ENCODE measurements around the gene TMEM51. TPM values are rescaled to one million over a fixed set of nuclear protein-coding genes. Genes with fewer than 3 reads are reported as not detected.

Gene TMEM51
- total RNA-seq, 1 donor from 2014 or later: 6.9 TPM

- H3K9ac ChIP-seq (ENCODE audit: low read length): no peak overlapping the region
- no peak for DNase-seq (ENCODE audit: low read depth)
- Mint-ChIP-seq H3K4me1 (ENCODE audit: low read depth, unreplicated experiment) (no peaks in the 10 kb centered on the region), H3K27ac (ENCODE audit: unreplicated experiment) (no peak overlapping the region), H3K9me3 (ENCODE audit: unreplicated experiment) (no peaks in the 10 kb centered on the region), H3K4me3 (ENCODE audit: unreplicated experiment) (no peak overlapping the region), H3K36me3 (ENCODE audit: low read depth, unreplicated experiment) (no peaks in the 10 kb centered on the region), H3K27me3 (ENCODE audit: low read depth, unreplicated experiment) (peaks cover 40% of the 10 kb centered on the region)
- TF ChIP-seq CTCF (IDR thresholded peaks at IDR 0.05; ENCODE audit: insufficient read depth, low read depth, low read length) (no peak), EZH2 (IDR thresholded peaks at IDR 0.05; ENCODE audit: insufficient read depth, low read length) (no peak)
- H4K20me1 ChIP-seq (ENCODE audit: insufficient read depth, low read length): no peaks in the 10 kb centered on the region
- FAIRE-seq: no peak
- no peak overlapping the region for H3K4me2 ChIP-seq (ENCODE audit: low read length)
- no peak overlapping the region for H3K4me3 ChIP-seq (ENCODE audit: insufficient read depth, low read depth, low read length)
- H3K9me3 ChIP-seq (ENCODE audit: insufficient read depth, low read depth, low read length): no peaks in the 10 kb centered on the region
- no peaks in the 10 kb centered on the region for H3K79me2 ChIP-seq (ENCODE audit: insufficient read depth, low read length)
- H3K4me1 ChIP-seq (ENCODE audit: insufficient read depth, low read length): no peaks in the 10 kb centered on the region
- H3K27ac ChIP-seq (ENCODE audit: low read depth, low read length): no peak overlapping the region
- H3K36me3 ChIP-seq (ENCODE audit: insufficient read depth, low read length): no peaks in the 10 kb centered on the region
- no peak overlapping the region for H2AFZ ChIP-seq (ENCODE audit: low read depth, low read length)
- peaks cover 5% of the 10 kb centered on the region for H3K27me3 ChIP-seq (ENCODE audit: insufficient read depth, low read length)
Measured at GRCh38 chr1:15114884-15115283, 38.7 kb upstream of the TMEM51 start.

- FAIRE-seq: no peak
- H3K4me1 Mint-ChIP-seq (ENCODE audit: low read depth, unreplicated experiment): no peaks in the 10 kb centered on the region
Measured at GRCh38 chr1:15115542-15116330, 37.8 kb upstream of the TMEM51 start.

More at GRCh38 chr1:15115542-15116330, 37.8 kb upstream of the TMEM51 start:
- Histone ChIP-seq H3K9ac (ENCODE audit: low read length) (no peak overlapping the region), H2AFZ (ENCODE audit: low read depth, low read length) (no peak overlapping the region), H3K36me3 (ENCODE audit: insufficient read depth, low read length) (no peaks in the 10 kb centered on the region), H3K4me1 (ENCODE audit: insufficient read depth, low read length) (no peaks in the 10 kb centered on the region), H3K27ac (ENCODE audit: low read depth, low read length) (no peak overlapping the region), H3K4me2 (ENCODE audit: low read length) (no peak overlapping the region), H4K20me1 (ENCODE audit: insufficient read depth, low read length) (no peaks in the 10 kb centered on the region), H3K27me3 (ENCODE audit: insufficient read depth, low read length) (peaks cover 8% of the 10 kb centered on the region), H3K79me2 (ENCODE audit: insufficient read depth, low read length) (no peaks in the 10 kb centered on the region), H3K9me3 (ENCODE audit: insufficient read depth, low read depth, low read length) (no peaks in the 10 kb centered on the region), H3K4me3 (ENCODE audit: insufficient read depth, low read depth, low read length) (no peak overlapping the region)
- Mint-ChIP-seq H3K4me3 (ENCODE audit: unreplicated experiment) (no peak overlapping the region), H3K27me3 (ENCODE audit: low read depth, unreplicated experiment) (peaks cover 47% of the 10 kb centered on the region), H3K27ac (ENCODE audit: unreplicated experiment) (no peak overlapping the region), H3K36me3 (ENCODE audit: low read depth, unreplicated experiment) (no peaks in the 10 kb centered on the region), H3K9me3 (ENCODE audit: unreplicated experiment) (no peaks in the 10 kb centered on the region)
- no peak for TF ChIP-seq CTCF (IDR thresholded peaks at IDR 0.05; ENCODE audit: insufficient read depth, low read depth, low read length)
- no peak for TF ChIP-seq EZH2 (IDR thresholded peaks at IDR 0.05; ENCODE audit: insufficient read depth, low read length)
- no peak for DNase-seq (ENCODE audit: low read depth)

All from astrocyte (in vitro differentiated cells and primary cell).